GM12878 (cell line): ENCODE measurements around the gene CCDC88C. TPM values are rescaled to one million over a fixed set of nuclear protein-coding genes. Genes with fewer than 3 reads are reported as not detected.
A peak's percentile ranks its signal among the peaks of the same experiment; 100 is the strongest.

Source experiments
- BMI1 ChIP-seq: fragments of 450-650 bp; IDR thresholded peaks from 2 replicates; pipeline ENCODE4 v1.6.1; 2016; ENCODE audit warnings: mild to moderate bottlenecking, moderate library complexity, borderline replicate concordance
- DPF2 ChIP-seq: fragments of 450-650 bp; IDR thresholded peaks from 2 replicates; pipeline ENCODE4 v1.6.1; 2017; ENCODE audit warnings: mild to moderate bottlenecking
- E4F1 ChIP-seq: fragments of 450-650 bp; IDR thresholded peaks from 2 replicates; pipeline ENCODE4 v1.6.1; 2018; ENCODE audit warnings: borderline replicate concordance, mild to moderate bottlenecking; ENCODE audit not compliant: partially characterized antibody
- IKZF2 ChIP-seq, 2 experiments: fragments of 450-650 bp; IDR thresholded peaks; 2 replicates each; pipeline ENCODE4 v1.6.1; 2017; ENCODE audit warnings: mild to moderate bottlenecking in 2 of 2, moderate library complexity in 2 of 2
- KAT2A ChIP-seq: conservative IDR thresholded peaks from 2 replicates; pipeline ENCODE4 v1.6.1; 2011; ENCODE audit warnings: low read depth, low read length; ENCODE audit not compliant: control insufficient read depth
- MYC ChIP-seq: IDR thresholded peaks from 2 replicates; pipeline ENCODE4 v1.6.1; 2011; ENCODE audit warnings: mild to moderate bottlenecking, low read length, moderate library complexity, inconsistent platforms; ENCODE audit not compliant: insufficient read depth, insufficient replicate concordance, insufficient read length, severe bottlenecking
- PAX5 ChIP-seq: IDR thresholded peaks from 2 replicates; pipeline ENCODE4 v1.6.1; 2011; ENCODE audit warnings: low read depth, low read length, borderline replicate concordance
- RAD21 ChIP-seq: IDR thresholded peaks from 2 replicates; pipeline ENCODE4 v1.6.1; 2011; ENCODE audit warnings: mild to moderate bottlenecking, low read depth, low read length, moderate library complexity; ENCODE audit not compliant: insufficient read depth
- RCOR1 ChIP-seq: conservative IDR thresholded peaks from 2 replicates; pipeline ENCODE4 v1.6.1; 2012; ENCODE audit warnings: low read depth, low read length, improper control_type of control experiment
- RELB ChIP-seq: fragments of 450-650 bp; IDR thresholded peaks from 2 replicates; pipeline ENCODE4 v1.6.1; 2017; ENCODE audit warnings: low read depth, mild to moderate bottlenecking, moderate library complexity
- SKIL ChIP-seq: fragments of 450-650 bp; IDR thresholded peaks from 2 replicates; pipeline ENCODE4 v1.6.1; 2017; ENCODE audit warnings: mild to moderate bottlenecking, low read depth, inconsistent platforms; ENCODE audit not compliant: poor library complexity, severe bottlenecking
- polyA plus RNA-seq, 11 experiments: library from polyadenylated mRNA; depleted of rRNA in 4 of 11; unstranded in 6 of 11; stranded (reverse) in 5 of 11; fragments of >200 nt; fragmentation: Nextera tagmentation in 4 of 11; fragmentation: Illumina TruSeq in 1 of 11; extraction: Ambion mirVana in 4 of 11; extraction: Trizol in 1 of 11; gene quantifications; 1 replicate in 1 of 11; 2 replicates in 10 of 11; pipeline versions ENCODE4 v1.2.1 to v1.2.3, GENCODE V29; 2011 to 2016; ENCODE audit warnings: inconsistent platforms in 2 of 11, missing spikeins in 2 of 11, low read depth in 1 of 11
- total RNA-seq, 4 experiments: library from RNA; depleted of rRNA in 3 of 4; stranded (reverse); fragments of >200 nt in 3 of 4; fragmentation: Illumina TruSeq in 1 of 4; extraction: Trizol in 1 of 4; gene quantifications; 2 replicates each; pipeline versions ENCODE4 v1.2.1 to v1.2.3, GENCODE V29; 2013 to 2021
- TF ChIP-seq, protein P1 (sequence below): fragments of 450-650 bp; IDR thresholded peaks from 2 replicates; pipeline ENCODE4 v1.6.1; 2017; ENCODE audit warnings: borderline replicate concordance
- TF ChIP-seq, protein P2 (sequence below): fragments of 450-650 bp; IDR thresholded peaks from 2 replicates; pipeline ENCODE4 v1.6.1; 2017; ENCODE audit warnings: mild to moderate bottlenecking, moderate library complexity
- TF ChIP-seq, protein P3 (sequence below): IDR thresholded peaks from 2 replicates; pipeline ENCODE4 v1.6.1; 2012; ENCODE audit warnings: low read depth, low read length, improper control_type of control experiment

The CCDC88C gene
- total and polyA plus RNA-seq, 10 of the 15 experiments (the other 5 are each of a cell fraction or from before 2014, with no cell fraction given): 4.0 to 79.6 (median 36.6) TPM

DNA sequence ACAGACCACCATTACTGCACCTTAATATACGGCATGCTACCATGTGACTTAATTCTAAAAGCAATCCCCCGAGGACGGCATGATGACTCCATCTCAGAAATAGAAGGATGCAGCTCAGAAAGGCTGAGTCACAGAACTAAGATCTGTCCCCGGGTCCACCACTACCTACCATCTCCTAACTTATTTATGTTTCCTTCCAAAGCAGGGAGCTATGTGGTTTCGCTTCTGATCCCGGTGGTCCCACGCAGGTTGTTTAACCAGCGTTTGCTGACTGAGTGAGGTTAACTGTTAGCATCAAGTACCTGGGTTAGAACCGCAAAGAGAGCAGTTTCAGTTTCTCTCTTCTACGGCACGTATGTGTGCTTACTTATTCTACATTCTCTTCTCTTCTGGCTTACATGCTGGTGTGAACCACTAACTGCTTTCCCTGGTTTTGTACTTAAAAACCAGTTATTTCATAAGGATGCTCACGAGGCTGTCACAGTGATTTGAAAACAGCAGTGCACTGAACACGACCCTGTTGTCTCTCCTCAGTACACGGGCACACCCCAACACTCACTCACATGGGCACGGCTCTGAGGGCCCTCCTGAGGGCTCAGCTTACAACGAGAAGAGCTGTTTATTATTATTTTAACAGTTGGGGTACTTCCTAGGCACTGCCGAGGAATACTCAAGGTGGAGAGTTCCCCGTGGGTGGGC lies 66.7 kb downstream of the CCDC88C start (continued):
- peak; percentile 77; the same call in 1 of the 2 replicates for TF ChIP-seq PAX5
- TF ChIP-seq, protein P1, sequence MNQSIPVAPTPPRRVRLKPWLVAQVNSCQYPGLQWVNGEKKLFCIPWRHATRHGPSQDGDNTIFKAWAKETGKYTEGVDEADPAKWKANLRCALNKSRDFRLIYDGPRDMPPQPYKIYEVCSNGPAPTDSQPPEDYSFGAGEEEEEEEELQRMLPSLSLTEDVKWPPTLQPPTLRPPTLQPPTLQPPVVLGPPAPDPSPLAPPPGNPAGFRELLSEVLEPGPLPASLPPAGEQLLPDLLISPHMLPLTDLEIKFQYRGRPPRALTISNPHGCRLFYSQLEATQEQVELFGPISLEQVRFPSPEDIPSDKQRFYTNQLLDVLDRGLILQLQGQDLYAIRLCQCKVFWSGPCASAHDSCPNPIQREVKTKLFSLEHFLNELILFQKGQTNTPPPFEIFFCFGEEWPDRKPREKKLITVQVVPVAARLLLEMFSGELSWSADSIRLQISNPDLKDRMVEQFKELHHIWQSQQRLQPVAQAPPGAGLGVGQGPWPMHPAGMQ: no peak
- no peak for TF ChIP-seq BMI1
- TF ChIP-seq, protein P2, sequence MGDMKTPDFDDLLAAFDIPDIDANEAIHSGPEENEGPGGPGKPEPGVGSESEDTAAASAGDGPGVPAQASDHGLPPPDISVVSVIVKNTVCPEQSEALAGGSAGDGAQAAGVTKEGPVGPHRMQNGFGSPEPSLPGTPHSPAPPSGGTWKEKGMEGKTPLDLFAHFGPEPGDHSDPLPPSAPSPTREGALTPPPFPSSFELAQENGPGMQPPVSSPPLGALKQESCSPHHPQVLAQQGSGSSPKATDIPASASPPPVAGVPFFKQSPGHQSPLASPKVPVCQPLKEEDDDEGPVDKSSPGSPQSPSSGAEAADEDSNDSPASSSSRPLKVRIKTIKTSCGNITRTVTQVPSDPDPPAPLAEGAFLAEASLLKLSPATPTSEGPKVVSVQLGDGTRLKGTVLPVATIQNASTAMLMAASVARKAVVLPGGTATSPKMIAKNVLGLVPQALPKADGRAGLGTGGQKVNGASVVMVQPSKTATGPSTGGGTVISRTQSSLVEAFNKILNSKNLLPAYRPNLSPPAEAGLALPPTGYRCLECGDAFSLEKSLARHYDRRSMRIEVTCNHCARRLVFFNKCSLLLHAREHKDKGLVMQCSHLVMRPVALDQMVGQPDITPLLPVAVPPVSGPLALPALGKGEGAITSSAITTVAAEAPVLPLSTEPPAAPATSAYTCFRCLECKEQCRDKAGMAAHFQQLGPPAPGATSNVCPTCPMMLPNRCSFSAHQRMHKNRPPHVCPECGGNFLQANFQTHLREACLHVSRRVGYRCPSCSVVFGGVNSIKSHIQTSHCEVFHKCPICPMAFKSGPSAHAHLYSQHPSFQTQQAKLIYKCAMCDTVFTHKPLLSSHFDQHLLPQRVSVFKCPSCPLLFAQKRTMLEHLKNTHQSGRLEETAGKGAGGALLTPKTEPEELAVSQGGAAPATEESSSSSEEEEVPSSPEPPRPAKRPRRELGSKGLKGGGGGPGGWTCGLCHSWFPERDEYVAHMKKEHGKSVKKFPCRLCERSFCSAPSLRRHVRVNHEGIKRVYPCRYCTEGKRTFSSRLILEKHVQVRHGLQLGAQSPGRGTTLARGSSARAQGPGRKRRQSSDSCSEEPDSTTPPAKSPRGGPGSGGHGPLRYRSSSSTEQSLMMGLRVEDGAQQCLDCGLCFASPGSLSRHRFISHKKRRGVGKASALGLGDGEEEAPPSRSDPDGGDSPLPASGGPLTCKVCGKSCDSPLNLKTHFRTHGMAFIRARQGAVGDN: peak; percentile 44
- no peak for TF ChIP-seq KAT2A
- TF ChIP-seq RELB: peak; percentile 82; the same call in 1 of the 2 replicates
- no peak for TF ChIP-seq RAD21
- TF ChIP-seq, protein P3, sequence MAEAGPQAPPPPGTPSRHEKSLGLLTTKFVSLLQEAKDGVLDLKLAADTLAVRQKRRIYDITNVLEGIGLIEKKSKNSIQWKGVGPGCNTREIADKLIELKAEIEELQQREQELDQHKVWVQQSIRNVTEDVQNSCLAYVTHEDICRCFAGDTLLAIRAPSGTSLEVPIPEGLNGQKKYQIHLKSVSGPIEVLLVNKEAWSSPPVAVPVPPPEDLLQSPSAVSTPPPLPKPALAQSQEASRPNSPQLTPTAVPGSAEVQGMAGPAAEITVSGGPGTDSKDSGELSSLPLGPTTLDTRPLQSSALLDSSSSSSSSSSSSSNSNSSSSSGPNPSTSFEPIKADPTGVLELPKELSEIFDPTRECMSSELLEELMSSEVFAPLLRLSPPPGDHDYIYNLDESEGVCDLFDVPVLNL: no peak
- no peak for TF ChIP-seq MYC
- peak; percentile 92 to 94 for TF ChIP-seq IKZF2 (IDR thresholded peaks at IDR 0.05)
- 0 out of 2 replicates have a peak, but pooled peaks have one; percentile 41 for TF ChIP-seq RCOR1
- TF ChIP-seq DPF2: peak; percentile 82
- peak; percentile 82 for TF ChIP-seq SKIL
- TF ChIP-seq E4F1: no peak
